C1 segment of cervical spinal cord (tissue), 14 donors: ENCODE results near the gene LRIT2.
A peak's percentile ranks its signal among the peaks of the same experiment; 100 is the strongest.
"Not testable (repeated sequence)": the region's sequence is repeated elsewhere in the genome, so short reads cannot be mapped to it uniquely, and the experiment has no call there.

Experiments used
- DNase-seq, 14 donors: peaks; one replicate each; lab custom pipeline; 2025; lab: John Stamatoyannopoulos, UW

The LRIT2 gene

GRCh38 chr10:84184517-84184916 lies 40.8 kb downstream of the LRIT2 start:
- no peak for DNase-seq

GRCh38 chr10:84181631-84182030 lies 43.7 kb downstream of the LRIT2 start:
- no peak for DNase-seq

- not testable (repeated sequence) for DNase-seq
These were observed 45.0 kb downstream of the LRIT2 start for GRCh38 chr10:84180386-84180785.

- DNase-seq, result peak in 4 of 14 donors; percentile 10 to 85 (median 28)
These were observed 46.2 kb downstream of the LRIT2 start for GRCh38 chr10:84179059-84179710.

- DNase-seq, result no peak
These were observed 47.2 kb downstream of the LRIT2 start for GRCh38 chr10:84178160-84178609.

DNA sequence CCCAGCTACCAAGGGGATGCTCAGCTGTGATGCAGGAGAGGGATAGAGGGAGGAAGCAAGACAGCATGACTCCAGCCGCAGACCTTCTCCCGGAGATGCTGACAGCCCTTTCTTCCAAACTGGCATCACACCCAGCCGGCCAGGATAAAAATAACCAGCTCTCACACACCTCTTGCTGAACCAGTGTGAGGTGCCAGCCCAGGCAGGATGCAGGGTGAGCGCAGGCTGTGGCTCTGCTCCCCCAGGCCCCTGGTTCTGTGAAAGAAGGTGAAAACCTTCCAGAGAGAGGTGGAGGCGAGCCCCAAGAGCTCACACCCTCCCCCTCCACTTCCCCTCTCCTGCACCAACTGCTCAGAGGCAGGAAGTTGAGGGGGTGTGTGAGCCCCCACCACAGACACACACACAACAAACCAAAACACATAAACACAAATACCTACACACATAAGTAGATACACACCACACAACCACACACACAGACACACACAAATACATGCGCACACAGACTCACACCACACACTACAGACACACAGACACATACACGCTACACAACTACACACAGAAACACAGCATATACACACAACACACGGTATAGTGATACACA lies 47.7 kb downstream of the LRIT2 start:
- DNase-seq, result peak in 1 of 14 donors; percentile 85

GRCh38 chr10:84176836-84177474 lies 48.4 kb downstream of the LRIT2 start:
- DNase-seq, result no peak

- no peak for DNase-seq
These were observed 49.0 kb downstream of the LRIT2 start for GRCh38 chr10:84176351-84176750.

GRCh38 chr10:84175436-84175835 lies 49.9 kb downstream of the LRIT2 start:
- no peak for DNase-seq

GRCh38 chr10:84173501-84173929 lies 51.8 kb downstream of the LRIT2 start, which contains the start of gene GPR15LG:
Gene GPR15LG (plus strand): TSS chr10:84173801. CDS start chr10:84173852, 51 bp downstream.
- DNase-seq, result no peak

GRCh38 chr10:84172467-84173356 lies 52.6 kb downstream of the LRIT2 start:
- DNase-seq, result peak in 1 of 14 donors; percentile 14

- peak in 1 of 14 donors; percentile 22 for DNase-seq
These were observed 53.5 kb downstream of the LRIT2 start for GRCh38 chr10:84171700-84172466.

DNA sequence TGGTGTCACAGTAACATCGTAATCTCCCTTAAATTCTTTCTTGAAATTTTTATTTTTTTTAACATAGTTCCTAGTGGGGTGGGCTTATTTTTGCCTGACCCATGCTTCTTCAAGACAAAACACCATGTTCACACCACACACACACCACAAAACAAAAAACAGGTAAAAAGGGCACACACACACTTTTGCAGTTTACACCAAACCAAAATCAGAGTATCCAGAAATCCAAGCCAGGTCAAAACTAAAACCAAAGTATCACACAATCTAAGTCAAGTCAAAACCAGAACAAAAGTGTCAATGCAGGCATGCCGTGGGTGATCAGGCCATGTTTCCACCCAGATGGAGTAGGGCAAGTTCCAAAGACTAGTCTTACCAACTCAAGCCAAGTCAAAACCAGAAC lies 54.1 kb downstream of the LRIT2 start:
- not testable (repeated sequence) for DNase-seq
